ENCODE results near the gene ELK1.
"Not testable (repeated sequence)": the region's sequence is repeated elsewhere in the genome, so short reads cannot be mapped to it uniquely, and the experiment has no call there.

The ELK1 gene

GRCh38 chrX:47650164-47651042 is at the start of gene ELK1:
Gene ELK1 (minus strand): TSS chrX:47650563. CDS start chrX:47641441, 9,122 bp downstream.
- peak; percentile 74 for DNase-seq (ENCODE audit: low read depth, low spot score)
- no peaks in the 10 kb centered on the region for H3K27me3 ChIP-seq (ENCODE audit: control insufficient read depth, insufficient read depth, low read length)
- WGBS (ENCODE audit: insufficient coverage, insufficient read length) = no CpG with 5 or more reads among the region's 65 CpGs
- no peaks in the 10 kb centered on the region for H3K9me3 ChIP-seq (ENCODE audit: control insufficient read depth, insufficient read depth, low read length)
- no peaks in the 10 kb centered on the region for H3K4me1 ChIP-seq (ENCODE audit: control insufficient read depth, insufficient read depth, low read length)
- no peak within 1 kb of the TSS for H3K27ac ChIP-seq (ENCODE audit: low read length)
- peaks cover 2% of the 10 kb centered on the region; the same call in 1 of the 2 replicates for H3K36me3 ChIP-seq (ENCODE audit: control insufficient read depth, insufficient read depth, low read length)
- H3K4me3 ChIP-seq (ENCODE audit: low read length) = peak within 1 kb of the TSS; percentile 89

DNA sequence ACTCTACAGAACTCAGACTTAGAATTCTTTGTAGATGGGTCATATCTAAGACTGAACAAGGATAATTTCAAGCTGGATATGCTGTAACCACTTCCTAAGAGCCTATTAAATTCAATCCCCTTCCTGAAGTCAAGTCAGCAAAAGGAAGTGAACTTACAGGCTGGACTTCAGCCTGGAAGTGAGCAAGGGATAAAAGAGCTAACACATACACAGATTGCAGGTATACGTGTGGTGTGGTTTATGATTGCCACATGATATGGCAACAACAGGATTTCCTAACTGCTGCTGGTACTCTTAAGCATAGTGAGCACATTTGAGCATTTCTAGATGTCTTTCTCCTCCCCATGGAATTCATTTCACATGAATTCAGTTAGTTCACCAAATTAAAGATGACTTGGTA is 46.8 kb upstream of the ELK1 start:
- Histone ChIP-seq H3K9me3 (ENCODE audit: control insufficient read depth, insufficient read depth, low read length) (no peaks in the 10 kb centered on the region), H3K36me3 (ENCODE audit: control insufficient read depth, insufficient read depth, low read length) (no peaks in the 10 kb centered on the region), H3K4me1 (ENCODE audit: control insufficient read depth, insufficient read depth, low read length) (no peaks in the 10 kb centered on the region), H3K27ac (ENCODE audit: low read length) (no peak overlapping the region), H3K4me3 (ENCODE audit: low read length) (no peak overlapping the region), H3K27me3 (ENCODE audit: control insufficient read depth, insufficient read depth, low read length) (no peaks in the 10 kb centered on the region)
- no peak for DNase-seq (ENCODE audit: low read depth, low spot score)
- WGBS (ENCODE audit: insufficient coverage, insufficient read length) = no CpG with 5 or more reads among the region's 1 CpG

DNA sequence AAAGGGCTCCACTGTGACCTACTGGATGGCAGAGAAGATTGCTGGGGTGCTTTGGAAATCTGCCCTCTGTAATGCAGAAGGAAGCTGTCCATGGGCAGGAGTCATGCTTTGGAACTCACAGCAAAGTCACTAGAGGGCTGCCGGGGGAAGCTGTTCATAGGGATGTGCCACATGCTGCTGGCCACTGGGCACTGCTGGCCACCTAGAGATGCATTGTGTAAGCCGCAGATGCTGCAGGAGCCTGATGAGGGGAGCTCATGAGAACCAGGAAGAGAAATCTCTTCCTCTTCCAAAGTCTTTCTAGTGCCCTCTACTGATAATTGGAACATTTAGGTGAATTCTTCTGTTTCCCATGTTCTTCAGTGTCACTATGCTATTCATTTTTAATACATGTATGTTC is 39.8 kb upstream of the ELK1 start:
- Histone ChIP-seq H3K36me3 (ENCODE audit: control insufficient read depth, insufficient read depth, low read length) (no peaks in the 10 kb centered on the region), H3K27ac (ENCODE audit: low read length) (no peak overlapping the region), H3K27me3 (ENCODE audit: control insufficient read depth, insufficient read depth, low read length) (no peaks in the 10 kb centered on the region), H3K4me1 (ENCODE audit: control insufficient read depth, insufficient read depth, low read length) (no peaks in the 10 kb centered on the region), H3K9me3 (ENCODE audit: control insufficient read depth, insufficient read depth, low read length) (no peaks in the 10 kb centered on the region), H3K4me3 (ENCODE audit: low read length) (no peak overlapping the region)
- no peak for DNase-seq (ENCODE audit: low read depth, low spot score)
- WGBS (ENCODE audit: insufficient coverage, insufficient read length) = no CpG with 5 or more reads among the region's 2 CpGs

DNA sequence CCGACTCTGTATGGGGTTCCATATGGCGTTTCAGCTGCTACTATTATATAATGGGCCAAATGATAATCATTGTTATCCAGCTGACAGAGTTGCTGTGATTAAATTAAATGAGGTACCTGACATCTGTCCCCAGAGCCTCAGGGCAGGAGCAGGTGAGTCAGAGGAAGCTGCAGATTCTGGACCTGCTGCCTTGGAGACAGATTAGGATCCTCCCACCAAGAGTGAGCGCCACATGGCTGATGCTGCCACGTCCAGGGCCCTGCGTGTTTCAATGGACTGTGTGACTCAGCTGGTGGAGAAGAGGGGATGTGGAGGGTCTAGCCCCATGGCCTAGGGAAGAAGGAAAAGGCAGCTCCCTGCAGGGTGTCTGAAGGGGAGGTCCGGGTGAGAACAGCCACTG is 36.9 kb upstream of the ELK1 start:
- Histone ChIP-seq H3K4me3 (ENCODE audit: low read length) (no peak overlapping the region), H3K36me3 (ENCODE audit: control insufficient read depth, insufficient read depth, low read length) (no peaks in the 10 kb centered on the region), H3K27me3 (ENCODE audit: control insufficient read depth, insufficient read depth, low read length) (no peaks in the 10 kb centered on the region), H3K9me3 (ENCODE audit: control insufficient read depth, insufficient read depth, low read length) (no peaks in the 10 kb centered on the region), H3K27ac (ENCODE audit: low read length) (no peak overlapping the region), H3K4me1 (ENCODE audit: control insufficient read depth, insufficient read depth, low read length) (no peaks in the 10 kb centered on the region)
- DNase-seq (ENCODE audit: low read depth, low spot score) = no peak
- WGBS (ENCODE audit: insufficient coverage, insufficient read length) = no CpG with 5 or more reads among the region's 6 CpGs

- no CpG with 5 or more reads among the region's 3 CpGs for WGBS (ENCODE audit: insufficient coverage, insufficient read length)
- no peaks in the 10 kb centered on the region for H3K36me3 ChIP-seq (ENCODE audit: control insufficient read depth, insufficient read depth, low read length)
Observed at GRCh38 chrX:47683829-47684205, 33.5 kb upstream of the ELK1 start.

DNA sequence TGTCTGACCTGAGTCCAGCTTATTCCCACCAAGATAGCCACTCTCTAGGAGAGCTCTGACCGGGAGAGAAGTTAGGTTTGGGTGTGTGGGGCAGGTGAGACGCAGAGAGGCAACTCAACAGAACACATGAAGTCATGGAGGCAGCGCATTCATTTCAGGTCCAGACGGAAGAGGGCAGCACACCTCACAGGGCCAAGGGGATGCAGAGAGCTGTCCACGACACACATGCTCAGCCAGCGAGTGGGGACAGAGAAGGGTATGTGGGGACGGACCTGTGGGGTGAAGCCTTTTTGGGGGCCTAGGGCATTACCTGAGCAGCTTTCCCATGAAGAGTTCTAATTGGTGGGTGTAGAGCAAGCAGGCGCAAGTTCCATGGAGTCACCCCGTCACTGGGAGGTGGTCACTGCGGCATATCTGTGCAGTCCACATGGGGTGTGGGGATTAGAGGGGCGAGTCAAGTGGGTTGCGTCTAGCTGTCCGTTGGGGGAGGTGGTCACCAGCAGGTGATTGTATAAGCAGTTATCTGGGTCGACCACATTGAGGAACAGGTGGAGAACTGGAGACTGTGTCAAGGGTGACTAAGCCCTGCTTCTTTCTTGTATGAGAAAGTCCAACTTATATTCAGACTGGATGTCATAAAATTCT is 32.9 kb upstream of the ELK1 start:
- WGBS (ENCODE audit: insufficient coverage, insufficient read length) = no CpG with 5 or more reads among the region's 14 CpGs

More at GRCh38 chrX:47683829-47684205, 33.5 kb upstream of the ELK1 start:
- Histone ChIP-seq H3K27ac (ENCODE audit: low read length) (no peak overlapping the region), H3K4me3 (ENCODE audit: low read length) (no peak overlapping the region), H3K4me1 (ENCODE audit: control insufficient read depth, insufficient read depth, low read length) (no peaks in the 10 kb centered on the region), H3K9me3 (ENCODE audit: control insufficient read depth, insufficient read depth, low read length) (no peaks in the 10 kb centered on the region), H3K27me3 (ENCODE audit: control insufficient read depth, insufficient read depth, low read length) (no peaks in the 10 kb centered on the region)
- DNase-seq (ENCODE audit: low read depth, low spot score) = no peak

GRCh38 chrX:47675959-47676859 is 25.8 kb upstream of the ELK1 start:
- H3K27ac ChIP-seq (ENCODE audit: low read length); H3K4me1 ChIP-seq (ENCODE audit: control insufficient read depth, insufficient read depth, low read length); H3K27me3 ChIP-seq (ENCODE audit: control insufficient read depth, insufficient read depth, low read length); DNase-seq (ENCODE audit: low read depth, low spot score); H3K4me3 ChIP-seq (ENCODE audit: low read length); H3K36me3 ChIP-seq (ENCODE audit: control insufficient read depth, insufficient read depth, low read length); H3K9me3 ChIP-seq (ENCODE audit: control insufficient read depth, insufficient read depth, low read length): not testable (repeated sequence)
- WGBS (ENCODE audit: insufficient coverage, insufficient read length) = no CpG with 5 or more reads among the region's 7 CpGs

More for the DNA sequence above, 32.9 kb upstream of the ELK1 start:
- H3K27ac ChIP-seq (ENCODE audit: low read length) = no peak overlapping the region
- H3K9me3 ChIP-seq (ENCODE audit: control insufficient read depth, insufficient read depth, low read length) = no peaks in the 10 kb centered on the region
- no peaks in the 10 kb centered on the region for H3K27me3 ChIP-seq (ENCODE audit: control insufficient read depth, insufficient read depth, low read length)
- H3K36me3 ChIP-seq (ENCODE audit: control insufficient read depth, insufficient read depth, low read length) = no peaks in the 10 kb centered on the region
- no peak overlapping the region for H3K4me3 ChIP-seq (ENCODE audit: low read length)
- no peak for DNase-seq (ENCODE audit: low read depth, low spot score)
- no peaks in the 10 kb centered on the region for H3K4me1 ChIP-seq (ENCODE audit: control insufficient read depth, insufficient read depth, low read length)

GRCh38 chrX:47674776-47675175 is 24.4 kb upstream of the ELK1 start:
- no peak overlapping the region for H3K4me3 ChIP-seq (ENCODE audit: low read length)
- no peaks in the 10 kb centered on the region for H3K4me1 ChIP-seq (ENCODE audit: control insufficient read depth, insufficient read depth, low read length)
- WGBS (ENCODE audit: insufficient coverage, insufficient read length) = no CpG with 5 or more reads among the region's 5 CpGs
- no peak overlapping the region for H3K27ac ChIP-seq (ENCODE audit: low read length)
- H3K9me3 ChIP-seq (ENCODE audit: control insufficient read depth, insufficient read depth, low read length) = no peaks in the 10 kb centered on the region
- no peak for DNase-seq (ENCODE audit: low read depth, low spot score)
- no peaks in the 10 kb centered on the region for H3K36me3 ChIP-seq (ENCODE audit: control insufficient read depth, insufficient read depth, low read length)
- H3K27me3 ChIP-seq (ENCODE audit: control insufficient read depth, insufficient read depth, low read length) = no peaks in the 10 kb centered on the region

GRCh38 chrX:47665797-47666196 is 15.4 kb upstream of the ELK1 start:
- H3K27ac ChIP-seq (ENCODE audit: low read length); H3K36me3 ChIP-seq (ENCODE audit: control insufficient read depth, insufficient read depth, low read length); DNase-seq (ENCODE audit: low read depth, low spot score); H3K4me3 ChIP-seq (ENCODE audit: low read length); H3K4me1 ChIP-seq (ENCODE audit: control insufficient read depth, insufficient read depth, low read length); H3K9me3 ChIP-seq (ENCODE audit: control insufficient read depth, insufficient read depth, low read length); H3K27me3 ChIP-seq (ENCODE audit: control insufficient read depth, insufficient read depth, low read length): not testable (repeated sequence)
- no CpG with 5 or more reads among the region's 4 CpGs for WGBS (ENCODE audit: insufficient coverage, insufficient read length)

DNA sequence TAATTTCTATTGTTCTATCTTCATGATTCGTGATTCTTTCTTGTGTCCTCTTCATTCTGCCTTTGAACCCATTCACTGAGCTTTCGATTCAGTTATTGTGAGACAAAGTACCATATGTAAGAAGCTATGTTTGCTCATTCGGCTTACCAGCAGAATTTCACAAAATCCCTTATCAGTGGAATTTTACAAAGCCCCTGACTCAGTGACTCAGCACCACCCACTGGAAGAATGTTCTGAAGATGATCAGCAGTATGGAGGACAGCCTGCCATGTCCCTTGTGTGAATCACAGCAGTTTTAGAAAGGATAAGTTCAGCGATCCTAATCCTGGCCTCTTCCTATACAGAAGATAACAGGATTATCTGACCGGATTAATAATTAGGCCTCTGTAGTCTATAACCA is 14.4 kb upstream of the ELK1 start:
- Histone ChIP-seq H3K9me3 (ENCODE audit: control insufficient read depth, insufficient read depth, low read length) (no peaks in the 10 kb centered on the region), H3K4me3 (ENCODE audit: low read length) (no peak overlapping the region), H3K36me3 (ENCODE audit: control insufficient read depth, insufficient read depth, low read length) (no peaks in the 10 kb centered on the region), H3K27ac (ENCODE audit: low read length) (no peak overlapping the region), H3K27me3 (ENCODE audit: control insufficient read depth, insufficient read depth, low read length) (no peaks in the 10 kb centered on the region), H3K4me1 (ENCODE audit: control insufficient read depth, insufficient read depth, low read length) (no peaks in the 10 kb centered on the region)
- no CpG with 5 or more reads among the region's 5 CpGs for WGBS (ENCODE audit: insufficient coverage, insufficient read length)
- DNase-seq (ENCODE audit: low read depth, low spot score) = no peak
